Natural killer cell (primary cell): ENCODE results near the gene HPSE. TPM values are rescaled to one million over a fixed set of nuclear protein-coding genes. Genes with fewer than 3 reads are reported as not detected.

Experiments used
- ATAC-seq, 3 donors: fragments of 150-1000 bp in 2 of 3; fragments of 200-7000 bp in 1 of 3; cut with Tn5 transposase; 1 replicate in 1 of 3; 2 replicates in 2 of 3; pipeline ENCODE4 v1.10.0; 2021; ENCODE audit warnings: mild to moderate bottlenecking in 2 of 3, moderate library complexity in 2 of 3
- DNase-seq, 2 donors: peaks; one replicate each; pipeline versions ENCODE4 v3.0.0 to v3.0.0-alpha.2; 2013 to 2021; ENCODE audit warnings: mixed read lengths in 1 of 2
- H3K27ac ChIP-seq: one replicate; pipeline ENCODE4 v1.5.1; 2013; ENCODE audit warnings: mild to moderate bottlenecking, low read length
- H3K27me3 ChIP-seq: one replicate; pipeline ENCODE4 v1.6.1; 2013; ENCODE audit warnings: low read length; ENCODE audit not compliant: control insufficient read depth, insufficient read depth
- H3K36me3 ChIP-seq: one replicate; pipeline ENCODE4 v1.6.1; 2013; ENCODE audit warnings: low read length; ENCODE audit not compliant: control insufficient read depth, insufficient read depth
- H3K4me1 ChIP-seq: one replicate; pipeline ENCODE4 v1.6.1; 2013; ENCODE audit warnings: low read length; ENCODE audit not compliant: control insufficient read depth, insufficient read depth
- H3K4me3 ChIP-seq: one replicate; pipeline ENCODE4 v1.5.1; 2013; ENCODE audit warnings: low read length
- H3K9me3 ChIP-seq: one replicate; pipeline ENCODE4 v1.6.1; 2013; ENCODE audit warnings: low read length; ENCODE audit not compliant: control insufficient read depth, insufficient read depth
- H3K27ac Mint-ChIP-seq, 2 donors: one replicate each; pipeline ENCODE4 v1.8.0; 2022; ENCODE audit warnings: mild to moderate bottlenecking in 2 of 2, mixed read lengths in 2 of 2, moderate library complexity in 1 of 2
- H3K27me3 Mint-ChIP-seq, 2 donors: one replicate each; pipeline ENCODE4 v1.8.0; 2022; ENCODE audit warnings: low read depth in 2 of 2, mixed read lengths in 2 of 2
- H3K36me3 Mint-ChIP-seq: one replicate; pipeline ENCODE4 v1.8.0; 2022; ENCODE audit warnings: mixed read lengths
- H3K4me1 Mint-ChIP-seq, 2 donors: one replicate each; pipeline ENCODE4 v1.8.0; 2022; ENCODE audit warnings: mixed read lengths in 2 of 2
- H3K4me3 Mint-ChIP-seq: one replicate; pipeline ENCODE4 v1.8.0; 2022; ENCODE audit warnings: mild to moderate bottlenecking, moderate library complexity, mixed read lengths
- H3K9me3 Mint-ChIP-seq, 2 donors: one replicate each; pipeline ENCODE4 v1.8.0; 2022; ENCODE audit warnings: mixed read lengths in 2 of 2
- CTCF ChIP-seq: fragments of 200-600 bp; IDR thresholded peaks from one replicate; pipeline ENCODE4 v1.8.0; 2022; ENCODE audit warnings: antibody characterized with exemption
- WGBS: methylation state at CpG from one replicate; pipeline ENCODE4 v1.1.7; 2013; ENCODE audit warnings: missing lambda C conversion rate; ENCODE audit not compliant: insufficient coverage; 5-methylcytosine and 5-hydroxymethylcytosine counted together
- intact Hi-C: fragments of 100-400 bp; cut with micrococcal nuclease; formaldehyde crosslinking; loops from one replicate; pipeline ENCODE4 v1.14.2; 2022
- total RNA-seq, 4 donors: library from RNA; stranded (reverse); fragments of 120-200 nt in 1 of 4; gene quantifications; one replicate each; pipeline versions ENCODE4 v1.2.3 to v1.2.4, GENCODE V29; 2013 to 2022

Gene HPSE
- total RNA-seq, 3 donors from 2014 or later (not counting 1 experiment from before 2014, with no cell fraction given): 0.89 to 2.6 (median 1.5) TPM

GRCh38 chr4:83358410-83358809, 23.8 kb upstream of the HPSE start:
- H3K9me3 ChIP-seq: no peaks in the 10 kb centered on the region
- Mint-ChIP-seq H3K36me3 (peaks cover 9% of the 10 kb centered on the region), H3K4me1 (peaks cover 0 to 3% of the 10 kb centered on the region in 2 donors), H3K9me3 (no peaks in the 10 kb centered on the region), H3K27me3 (peaks cover 5 to 7% of the 10 kb centered on the region in 2 donors), H3K4me3 (no peak overlapping the region), H3K27ac (no peak overlapping the region)
- H3K27ac ChIP-seq: no peak overlapping the region
- H3K4me1 ChIP-seq: no peaks in the 10 kb centered on the region
- DNase-seq (no peak), ATAC-seq (no peak)
- no peaks in the 10 kb centered on the region for H3K36me3 ChIP-seq
- TF ChIP-seq CTCF: no peak
- intact Hi-C loops: no loop called here
- WGBS: 80% methylated on average over 1 of the region's 1 CpG
- no peaks in the 10 kb centered on the region for H3K27me3 ChIP-seq
- no peak overlapping the region for H3K4me3 ChIP-seq

GRCh38 chr4:83356899-83357661, 22.4 kb upstream of the HPSE start:
- H3K4me3 Mint-ChIP-seq: no peak overlapping the region
- no peaks in the 10 kb centered on the region for H3K27me3 Mint-ChIP-seq
- peaks cover 0 to 3% of the 10 kb centered on the region in 2 donors for H3K4me1 Mint-ChIP-seq
- H3K9me3 ChIP-seq: no peaks in the 10 kb centered on the region
- H3K4me1 ChIP-seq: no peaks in the 10 kb centered on the region
- no peaks in the 10 kb centered on the region for H3K36me3 ChIP-seq
- no peak overlapping the region for H3K27ac Mint-ChIP-seq
- no peaks in the 10 kb centered on the region for H3K27me3 ChIP-seq
- DNase-seq (no peak), ATAC-seq (no peak)
- no peak overlapping the region for H3K27ac ChIP-seq
- H3K4me3 ChIP-seq: no peak overlapping the region
- no peaks in the 10 kb centered on the region for H3K9me3 Mint-ChIP-seq
- H3K36me3 Mint-ChIP-seq: peaks cover 9% of the 10 kb centered on the region
- no peak for TF ChIP-seq CTCF
- WGBS: 57% methylated on average over 1 of the region's 4 CpGs
- intact Hi-C loops: no loop called here

GRCh38 chr4:83353516-83353915, 18.9 kb upstream of the HPSE start:
- no peak for ATAC-seq
- H3K9me3 Mint-ChIP-seq: no peaks in the 10 kb centered on the region
- H3K4me3 Mint-ChIP-seq: no peak overlapping the region
- WGBS: 100% methylated on average over 1 of the region's 1 CpG
- no peaks in the 10 kb centered on the region for H3K9me3 ChIP-seq
- peaks cover 9% of the 10 kb centered on the region for H3K36me3 Mint-ChIP-seq
- H3K4me3 ChIP-seq: no peak overlapping the region
- peaks cover 6% of the 10 kb centered on the region for H3K4me1 ChIP-seq
- H3K27ac ChIP-seq: no peak overlapping the region
- TF ChIP-seq CTCF: no peak
- no peak for DNase-seq
- H3K36me3 ChIP-seq: no peaks in the 10 kb centered on the region
- H3K27ac Mint-ChIP-seq: no peak overlapping the region
- peaks cover 6 to 12% of the 10 kb centered on the region in 2 donors for H3K4me1 Mint-ChIP-seq
- H3K27me3 ChIP-seq: no peaks in the 10 kb centered on the region
- intact Hi-C loops: no loop called here
- no peaks in the 10 kb centered on the region for H3K27me3 Mint-ChIP-seq

GRCh38 chr4:83348074-83348473, 13.4 kb upstream of the HPSE start:
- DNase-seq (no peak), ATAC-seq (no peak)
- Mint-ChIP-seq H3K27me3 (peaks cover 9 to 18% of the 10 kb centered on the region in 2 donors), H3K9me3 (no peaks in the 10 kb centered on the region), H3K4me3 (no peak overlapping the region), H3K4me1 (peaks cover 6 to 8% of the 10 kb centered on the region in 2 donors), H3K36me3 (no peaks in the 10 kb centered on the region), H3K27ac (no peak overlapping the region)
- intact Hi-C loops: no loop called here
- Histone ChIP-seq H3K4me3 (no peak overlapping the region), H3K9me3 (peaks cover 9% of the 10 kb centered on the region), H3K27ac (no peak overlapping the region), H3K36me3 (no peaks in the 10 kb centered on the region), H3K4me1 (peaks cover 6% of the 10 kb centered on the region), H3K27me3 (peaks cover 4% of the 10 kb centered on the region)
- no peak for TF ChIP-seq CTCF
- WGBS: 45% methylated on average over 1 of the region's 1 CpG
